HepG2 (cell line): Measurements from ENCODE around the gene MMP23B. TPM values are rescaled to one million over a fixed set of nuclear protein-coding genes. Genes with fewer than 3 reads are reported as not detected.
A peak's percentile ranks its signal among the peaks of the same experiment; 100 is the strongest.

ENCODE experiments used
- ATAC-seq: fragments of 200-7000 bp; cut with Tn5 transposase; 3 replicates; pipeline ENCODE4 v1.9.1; 2020; ENCODE audit warnings: mild to moderate bottlenecking, moderate library complexity
- BruUV-seq: library from RNA; stranded (reverse); fragments of 400-500 nt; replicated peaks from 2 replicates; lab custom pipeline; 2021; lab: Mats Ljungman, UMichigan
- CTCF ChIA-PET: fragments of 300-600 bp; formaldehyde crosslinking; extraction: SDS; loops from one replicate; lab custom pipeline; 2021; ENCODE audit warnings: low total read pairs, inconsistent platforms, low intra/inter-chr PET ratio; lab: Yijun Ruan, JAX
- POLR2A ChIA-PET: fragments of 350-600 bp; sonication (Branson Sonifier 250); formaldehyde crosslinking; loops from one replicate; lab custom pipeline; 2020; ENCODE audit warnings: antibody characterized with exemption, inconsistent platforms; lab: Yijun Ruan, JAX
- DNase-seq: peaks from one replicate; pipeline ENCODE4 v3.0.0-alpha.2; 2015; ENCODE audit warnings: low spot score
- FAIRE-seq: peaks from 3 replicates; lab custom pipeline; 2011; peaks lifted over from hg19 to GRCh38; lab: Jason Lieb, UNC
- H2AFZ ChIP-seq: one replicate; pipeline ENCODE4 v1.6.1; 2011; ENCODE audit warnings: low read length, inconsistent platforms
- H3K27ac ChIP-seq: fragments of 300-600 bp; 3 replicates; pipeline ENCODE4 v1.8.0; 2011; ENCODE audit warnings: mixed run types, mild to moderate bottlenecking, mixed read lengths, low read length, inconsistent platforms; ENCODE audit not compliant: insufficient read depth; ENCODE audit errors: extremely low read length
- H3K27me3 ChIP-seq, 2 experiments: fragments of 200-600 bp in 1 of 2; 2 replicates in 1 of 2; 3 replicates in 1 of 2; pipeline versions ENCODE4 v1.6.0 to v1.8.0; 2011; ENCODE audit warnings: low read length in 2 of 2, mild to moderate bottlenecking in 2 of 2, moderate library complexity in 2 of 2, inconsistent platforms in 1 of 2; ENCODE audit not compliant: insufficient read depth in 2 of 2, control insufficient read depth in 1 of 2
- H3K36me3 ChIP-seq, 2 experiments: fragments of 200-600 bp in 1 of 2; replicated peaks in 1 of 2; 2 replicates in 1 of 2; 3 replicates in 1 of 2; pipeline versions ENCODE4 v1.5.1 to v1.8.0; 2011; ENCODE audit warnings: low read length in 2 of 2, inconsistent platforms in 1 of 2; ENCODE audit not compliant: insufficient read depth in 2 of 2, control insufficient read depth in 1 of 2
- H3K4me1 ChIP-seq: 2 replicates; pipeline ENCODE4 v1.5.1; 2012; ENCODE audit warnings: low read length, inconsistent platforms; ENCODE audit not compliant: insufficient read depth
- H3K4me2 ChIP-seq: 2 replicates; pipeline ENCODE4 v1.6.0; 2011; ENCODE audit warnings: low read depth, low read length, inconsistent platforms
- H3K4me3 ChIP-seq, 3 experiments: fragments of 200-600 bp in 1 of 3; sonication (generic), shearing (Covaris generic) in 1 of 3; replicated peaks in 1 of 3; 2 replicates each; pipeline ENCODE4 v1.5.1; 2011 to 2016; ENCODE audit warnings: low read length in 3 of 3, inconsistent platforms in 2 of 3, low read depth in 2 of 3, mild to moderate bottlenecking in 2 of 3, control low read depth in 1 of 3, mixed read lengths in 1 of 3; ENCODE audit not compliant: insufficient read depth in 1 of 3
- H3K79me2 ChIP-seq: one replicate; pipeline ENCODE4 v1.6.1; 2011; ENCODE audit warnings: low read length, inconsistent platforms; ENCODE audit not compliant: insufficient read depth
- H3K9ac ChIP-seq: 2 replicates; pipeline ENCODE4 v1.6.0; 2011; ENCODE audit warnings: mild to moderate bottlenecking, low read depth, low read length, inconsistent platforms; ENCODE audit not compliant: insufficient read depth
- H3K9me3 ChIP-seq: 2 replicates; pipeline ENCODE4 v1.5.1; 2012; ENCODE audit warnings: mild to moderate bottlenecking, low read length
- H4K20me1 ChIP-seq: 2 replicates; pipeline ENCODE4 v1.6.0; 2011; ENCODE audit warnings: inconsistent platforms, mild to moderate bottlenecking, low read length, moderate library complexity; ENCODE audit not compliant: insufficient read depth
- AGO2 ChIP-seq: fragments of 200-400 bp; formaldehyde crosslinking; optimal IDR thresholded peaks from 2 replicates; pipeline ENCODE3; 2017; ENCODE audit warnings: mild to moderate bottlenecking, low read depth, low read length, moderate library complexity
- ATF1 ChIP-seq: IDR thresholded peaks from 2 replicates; pipeline ENCODE4 v1.6.1; 2016; ENCODE audit warnings: mild to moderate bottlenecking, control low read depth
- FOXO1 ChIP-seq: sonication (generic); formaldehyde crosslinking; IDR thresholded peaks from 2 replicates; pipeline ENCODE4 v1.4.0; 2020; ENCODE audit warnings: missing genetic modification reagents
- MED1 ChIP-seq: sonication (generic); formaldehyde crosslinking; IDR thresholded peaks from 2 replicates; pipeline ENCODE4 v1.4.0; 2020; ENCODE audit warnings: missing genetic modification reagents
- MTA1 ChIP-seq: sonication (generic); formaldehyde crosslinking; IDR thresholded peaks from 2 replicates; pipeline ENCODE4 v1.4.0; 2020; ENCODE audit warnings: missing genetic modification reagents, mild to moderate bottlenecking, borderline replicate concordance
- MXD4 ChIP-seq: IDR thresholded peaks from 2 replicates; pipeline ENCODE4 v1.6.1; 2016; ENCODE audit warnings: mild to moderate bottlenecking, missing biosample characterization, missing genetic modification reagents
- NFE2 ChIP-seq: sonication (generic); formaldehyde crosslinking; IDR thresholded peaks from 2 replicates; pipeline ENCODE4 v1.4.0; 2020; ENCODE audit warnings: missing genetic modification reagents
- POGK ChIP-seq: sonication (generic); formaldehyde crosslinking; conservative IDR thresholded peaks from 2 replicates; pipeline ENCODE4 v1.8.0; 2022; ENCODE audit warnings: mild to moderate bottlenecking, moderate library complexity, missing genetic modification reagents
- POLR2A ChIP-seq, 2 experiments: IDR thresholded peaks; 2 replicates each; pipeline ENCODE4 v1.6.1; 2011; ENCODE audit warnings: low read depth in 2 of 2, low read length in 2 of 2, mild to moderate bottlenecking in 1 of 2, moderate library complexity in 1 of 2; ENCODE audit not compliant: insufficient read depth in 1 of 2
- RBFOX2 ChIP-seq: fragments of 200-400 bp; formaldehyde crosslinking; IDR thresholded peaks from 2 replicates; pipeline ENCODE4 v1.6.1; 2017; ENCODE audit warnings: low read depth, mild to moderate bottlenecking, low read length
- SAFB2 ChIP-seq: sonication (generic); formaldehyde crosslinking; IDR thresholded peaks from 2 replicates; pipeline ENCODE4 v1.5.1; 2020; ENCODE audit warnings: missing genetic modification reagents, low read depth, mild to moderate bottlenecking, borderline replicate concordance
- THAP11 ChIP-seq: IDR thresholded peaks from 2 replicates; pipeline ENCODE4 v1.6.1; 2016; ENCODE audit warnings: missing biosample characterization, missing genetic modification reagents
- THYN1 ChIP-seq: sonication (generic); formaldehyde crosslinking; IDR thresholded peaks from 2 replicates; pipeline ENCODE4 v1.8.1; 2023; ENCODE audit warnings: low read depth, mild to moderate bottlenecking, moderate library complexity, missing genetic modification reagents, borderline replicate concordance
- ZNF335 ChIP-seq: sonication (generic); formaldehyde crosslinking; IDR thresholded peaks from 2 replicates; pipeline ENCODE4 v1.4.0; 2020; ENCODE audit warnings: missing genetic modification reagents
- ZNF670 ChIP-seq: sonication (generic); formaldehyde crosslinking; IDR thresholded peaks from 2 replicates; pipeline ENCODE4 v1.8.0; 2022; ENCODE audit warnings: mild to moderate bottlenecking, missing genetic modification reagents, borderline replicate concordance
- ZNF672 ChIP-seq: sonication (generic); formaldehyde crosslinking; IDR thresholded peaks from 2 replicates; pipeline ENCODE4 v1.8.1; 2022; ENCODE audit warnings: missing genetic modification reagents
- ZNF792 ChIP-seq: IDR thresholded peaks from 2 replicates; pipeline ENCODE4 v1.6.1; 2016
- WGBS: methylation state at CpG from one replicate; pipeline ENCODE4 v1.1.6; 2017; ENCODE audit warnings: low lambda C conversion rate; 5-methylcytosine and 5-hydroxymethylcytosine counted together
- in situ Hi-C: cut with HindIII; loops from 2 replicates; pipeline ENCODE4 v1.10.0; 2017; ENCODE audit warnings: low pct_unique_long_range_greater_than_20kb; ENCODE audit not compliant: extremely low pct_ligation_motif_present
- intact Hi-C: fragments of 100-400 bp; cut with micrococcal nuclease; formaldehyde crosslinking; loops from one replicate; pipeline ENCODE4 v1.10.0; 2022; ENCODE audit not compliant: unreplicated experiment
- polyA plus RNA-seq, 8 experiments: library from polyadenylated mRNA; depleted of rRNA in 3 of 8; stranded (reverse) in 7 of 8; unstranded in 1 of 8; fragments of >200 nt; fragmentation: Illumina TruSeq in 4 of 8; extraction: Trizol in 4 of 8; gene quantifications; 2 replicates each; pipeline versions ENCODE4 v1.2.1 to v1.2.3, GENCODE V29; 2011 to 2016; ENCODE audit warnings: low read depth in 4 of 8, missing spikeins in 1 of 8, mixed read lengths in 1 of 8; ENCODE audit not compliant: insufficient read depth in 1 of 8
- total RNA-seq, 5 experiments: library from RNA; depleted of rRNA; stranded (reverse); fragments of >200 nt; fragmentation: Illumina TruSeq; extraction: Trizol; gene quantifications; 2 replicates each; pipeline ENCODE4 v1.2.3, GENCODE V29; 2016; ENCODE audit warnings: low read depth in 1 of 5
- TF ChIP-seq, protein P1 (sequence below): sonication (generic); formaldehyde crosslinking; IDR thresholded peaks from 2 replicates; pipeline ENCODE4 v1.4.0; 2020; ENCODE audit warnings: missing genetic modification reagents

The MMP23B gene
- total and polyA plus RNA-seq, 2 of the 13 experiments (the other 11 are each of a cell fraction or from before 2014, with no cell fraction given), result 0.61 to 0.75 TPM

DNA sequence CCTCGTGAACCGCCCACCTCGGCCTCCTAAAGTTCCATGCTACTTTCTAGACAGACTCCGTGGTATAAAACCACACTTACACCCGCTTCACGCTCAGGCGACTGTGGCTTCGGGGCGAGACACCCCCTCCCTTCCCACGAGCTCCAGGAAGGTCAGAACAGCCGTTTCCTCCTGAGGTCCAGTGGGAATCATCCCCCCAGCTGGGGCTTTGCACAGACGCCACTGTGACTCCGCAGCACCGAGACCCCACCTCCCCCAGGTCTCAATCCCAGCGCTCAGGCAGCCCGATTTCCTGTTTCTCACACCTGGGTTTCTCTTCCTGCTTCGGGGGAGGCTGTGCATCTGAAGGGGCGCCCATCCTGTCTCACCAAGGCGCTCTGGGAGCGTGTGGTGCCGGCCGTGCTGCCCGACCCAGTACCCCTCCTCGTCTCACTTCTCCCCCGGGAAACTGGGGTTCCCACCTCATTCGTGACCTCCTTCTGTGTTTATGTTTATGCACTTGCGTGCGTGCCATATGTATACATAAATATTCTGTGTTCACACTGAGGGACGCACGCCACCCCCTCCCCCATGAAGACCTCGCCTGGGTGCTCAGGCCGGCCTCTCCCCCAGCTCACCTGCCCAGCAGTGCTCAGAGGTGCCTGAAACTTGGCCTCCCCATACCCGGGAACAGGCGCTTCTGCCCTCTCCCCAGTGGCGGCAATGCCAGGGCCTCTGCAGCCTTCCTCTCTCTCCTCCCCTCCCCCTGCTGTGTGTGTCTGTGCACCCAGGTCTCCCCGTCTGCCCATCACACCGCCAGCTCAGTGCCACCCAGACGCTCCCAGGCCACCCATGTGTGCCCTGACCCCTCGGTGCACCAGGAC lies 46.0 kb downstream of the MMP23B start (continued):
- no peak for TF ChIP-seq MTA1 (CRISPR knock-in tag)
- TF ChIP-seq AGO2, result peak; percentile 14
- TF ChIP-seq RBFOX2, result peak; percentile 20
- TF ChIP-seq ZNF672, result peak; percentile 21; the same call in 1 of the 2 replicates
- 0 out of 2 replicates have a peak, but pooled peaks have one; percentile 7 for TF ChIP-seq ZNF670 (CRISPR knock-in tag)

DNA sequence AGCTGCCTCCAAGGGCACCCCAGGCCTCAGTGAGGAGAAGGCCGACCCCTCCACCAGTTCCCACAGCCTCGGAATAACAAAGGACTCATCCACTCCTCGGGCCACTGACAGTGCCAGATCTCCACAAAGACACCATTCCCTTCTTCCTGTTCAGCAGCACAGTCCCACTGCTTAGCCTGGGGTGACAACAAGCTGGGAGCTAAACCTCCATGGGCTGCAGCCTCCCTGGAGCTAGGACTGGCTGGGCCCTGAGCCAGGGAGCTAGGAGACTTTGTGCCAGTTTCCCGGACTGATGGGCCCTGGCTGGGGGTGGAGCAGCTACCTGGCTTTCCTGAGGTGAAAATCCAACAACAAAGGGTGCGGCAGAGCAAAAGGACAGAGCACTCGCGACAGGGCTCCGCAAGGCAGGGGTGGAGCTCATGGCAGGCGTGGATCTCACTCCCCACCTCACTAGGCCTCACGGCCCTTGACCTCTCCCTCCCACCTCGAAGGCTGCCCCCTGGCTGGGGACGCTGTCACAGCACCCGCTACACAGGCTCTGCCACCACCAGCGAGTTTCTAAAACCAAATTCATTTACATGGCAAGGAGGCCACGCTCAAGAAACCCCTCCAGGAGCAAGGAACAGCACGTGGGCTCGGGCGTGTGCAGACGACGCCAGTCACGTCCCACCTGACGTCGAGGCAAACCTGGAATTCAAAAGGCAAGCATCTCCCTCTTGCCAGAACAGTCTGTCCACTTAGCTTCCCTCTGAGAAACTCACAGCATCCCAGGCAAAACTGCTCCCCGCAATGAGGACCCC lies 46.8 kb downstream of the MMP23B start:
- BruUV-seq, result no TSS peak
- Histone ChIP-seq H3K4me3 (peak overlapping the region; percentile 14 to 70 (median 47); a peak in 5 of 6 replicates), H3K79me2 (peaks cover 6% of the 10 kb centered on the region), H2AFZ (no peak overlapping the region), H3K4me2 (peak overlapping the region; percentile 83), H3K9me3 (no peaks in the 10 kb centered on the region), H4K20me1 (no peaks in the 10 kb centered on the region; the same call in 1 of the 2 replicates), H3K9ac (peak overlapping the region; percentile 74), H3K27ac (peak overlapping the region; percentile 80), H3K27me3 (no peaks in the 10 kb centered on the region), H3K4me1 (peaks cover 55% of the 10 kb centered on the region), H3K36me3 (no peaks in the 10 kb centered on the region; a peak in 1 of 5 replicates)
- peak; percentile 90 for FAIRE-seq
- intact Hi-C loops (no loop called here), in situ Hi-C loops (no loop called here)
- peak; percentile 88 for ATAC-seq
- POLR2A ChIA-PET, result interaction anchor here (0.8 to 1.5 kb wide), 5 partner anchors 63 to 245 kb away, joined by 3 to 8 read pairs (median 4); partner anchors contain the start of gene MIB2
- 10% methylated on average over 7 of the region's 24 CpGs for WGBS
- CTCF ChIA-PET, result no interaction called here
- DNase-seq, result peak; percentile 86
- TF ChIP-seq ATF1 (CRISPR knock-in tag), result no peak
- TF ChIP-seq ZNF792 (CRISPR knock-in tag), result peak; percentile 55; the same call in 1 of the 2 replicates
- no peak for TF ChIP-seq THYN1
- 0 out of 2 replicates have a peak, but pooled peaks have one; percentile 41 for TF ChIP-seq MXD4 (CRISPR knock-in tag)
- TF ChIP-seq POGK, result peak; percentile 71; the same call in 1 of the 2 replicates
- TF ChIP-seq POLR2A (IDR thresholded peaks at IDR 0.05; ENCODE audit: insufficient read depth in 1 of 2, low read depth in 2 of 2, low read length in 2 of 2), result peak; percentile 51 to 73; a peak in 2 of 4 replicates
- TF ChIP-seq SAFB2 (CRISPR knock-in tag), result no peak
- peak; percentile 66; the same call in 1 of the 2 replicates for TF ChIP-seq FOXO1
- peak; percentile 72 for TF ChIP-seq THAP11
- TF ChIP-seq ZNF335 (CRISPR knock-in tag), result no peak
- peak; percentile 62 for TF ChIP-seq MED1 (CRISPR knock-in tag)
- TF ChIP-seq NFE2 (CRISPR knock-in tag), result no peak
- TF ChIP-seq, protein P1, sequence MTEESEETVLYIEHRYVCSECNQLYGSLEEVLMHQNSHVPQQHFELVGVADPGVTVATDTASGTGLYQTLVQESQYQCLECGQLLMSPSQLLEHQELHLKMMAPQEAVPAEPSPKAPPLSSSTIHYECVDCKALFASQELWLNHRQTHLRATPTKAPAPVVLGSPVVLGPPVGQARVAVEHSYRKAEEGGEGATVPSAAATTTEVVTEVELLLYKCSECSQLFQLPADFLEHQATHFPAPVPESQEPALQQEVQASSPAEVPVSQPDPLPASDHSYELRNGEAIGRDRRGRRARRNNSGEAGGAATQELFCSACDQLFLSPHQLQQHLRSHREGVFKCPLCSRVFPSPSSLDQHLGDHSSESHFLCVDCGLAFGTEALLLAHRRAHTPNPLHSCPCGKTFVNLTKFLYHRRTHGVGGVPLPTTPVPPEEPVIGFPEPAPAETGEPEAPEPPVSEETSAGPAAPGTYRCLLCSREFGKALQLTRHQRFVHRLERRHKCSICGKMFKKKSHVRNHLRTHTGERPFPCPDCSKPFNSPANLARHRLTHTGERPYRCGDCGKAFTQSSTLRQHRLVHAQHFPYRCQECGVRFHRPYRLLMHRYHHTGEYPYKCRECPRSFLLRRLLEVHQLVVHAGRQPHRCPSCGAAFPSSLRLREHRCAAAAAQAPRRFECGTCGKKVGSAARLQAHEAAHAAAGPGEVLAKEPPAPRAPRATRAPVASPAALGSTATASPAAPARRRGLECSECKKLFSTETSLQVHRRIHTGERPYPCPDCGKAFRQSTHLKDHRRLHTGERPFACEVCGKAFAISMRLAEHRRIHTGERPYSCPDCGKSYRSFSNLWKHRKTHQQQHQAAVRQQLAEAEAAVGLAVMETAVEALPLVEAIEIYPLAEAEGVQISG (CRISPR knock-in tag), result peak; percentile 77
